ENCODE data around the gene KCP. TPM values are rescaled to one million over a fixed set of nuclear protein-coding genes. Genes with fewer than 3 reads are reported as not detected.

The KCP gene
- total and polyA plus RNA-seq, 4 donors: 0.15 to 6.1 (median 2.1) TPM; not detected in 1

DNA sequence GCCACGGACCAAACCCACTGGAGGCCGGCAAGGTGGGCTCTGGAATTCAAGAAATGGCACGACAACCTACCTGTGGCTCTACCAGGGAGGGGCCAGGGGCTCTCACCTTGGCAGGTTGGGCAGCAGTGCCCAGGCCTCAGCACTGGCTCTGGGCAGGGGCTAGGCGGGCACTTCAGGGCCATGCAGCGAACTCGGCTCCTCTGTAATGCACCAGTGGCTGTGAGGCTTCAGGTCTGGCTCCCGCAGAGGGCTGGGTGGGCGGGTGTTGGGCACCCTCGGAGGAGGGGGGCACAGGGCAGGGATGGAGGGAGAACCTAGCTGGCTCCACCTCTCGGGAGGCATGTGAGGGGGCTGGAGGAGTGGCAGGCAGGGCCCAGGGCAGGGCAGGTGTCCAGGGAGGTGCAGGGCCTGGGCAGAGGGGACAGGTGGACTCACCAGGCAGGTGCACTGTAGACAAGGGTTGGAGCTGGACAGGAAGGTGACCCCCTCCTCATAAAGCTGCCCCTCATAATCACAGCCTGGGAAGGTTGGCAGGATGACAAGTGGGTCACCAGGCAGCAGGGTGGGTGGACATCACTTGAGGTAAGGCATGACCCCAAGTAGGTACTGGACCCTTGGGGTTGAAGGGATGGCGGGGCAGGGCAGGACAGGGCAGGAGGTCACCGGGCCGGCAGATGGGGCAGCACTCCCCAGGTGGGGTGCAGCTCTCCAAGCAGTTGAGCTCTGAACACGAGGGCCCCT, 6.7 kb downstream of the KCP start:
- DNase-seq: no peak
- H3K27me3 ChIP-seq (ENCODE audit: control insufficient read depth in 1 of 2, insufficient read depth in 2 of 2, low read length in 1 of 2): no peaks in the 10 kb centered on the region
- no peak overlapping the region for H3K27ac ChIP-seq (ENCODE audit: low read depth in 1 of 2, low read length in 2 of 2)
- 77 to 85% methylated on average over 13 to 14 of the region's 14 CpGs for whole genome bisulfite sequencing, 2 donors
- H3K9me3 ChIP-seq (ENCODE audit: control insufficient read depth, low read length): no peaks in the 10 kb centered on the region
- ATAC-seq (ENCODE audit: low FRiP score): no peak
- H3K4me3 ChIP-seq (ENCODE audit: low read length in 2 of 2): no peak overlapping the region
- H3K36me3 ChIP-seq (ENCODE audit: control insufficient read depth in 1 of 2, insufficient read depth in 2 of 2, low read length in 1 of 2): no peaks in the 10 kb centered on the region
- intact Hi-C loops (cut with DNase I): loop anchor here in 1 of 2 donors (5.0 kb wide), 1 partner anchor 184 kb away; no protein-coding TSS in a partner anchor
- H3K4me1 ChIP-seq (ENCODE audit: control insufficient read depth in 1 of 2, insufficient read depth in 2 of 2, low read length in 2 of 2): no peaks in the 10 kb centered on the region

- H3K27me3 ChIP-seq (ENCODE audit: control insufficient read depth in 1 of 2, insufficient read depth in 2 of 2, low read length in 1 of 2): no peaks in the 10 kb centered on the region
- ATAC-seq (ENCODE audit: low FRiP score): no peak
- WGBS, 2 donors: 82 to 90% methylated on average over 12 of the region's 12 CpGs
- no peak for DNase-seq
- H3K4me3 ChIP-seq (ENCODE audit: low read length in 2 of 2): no peak overlapping the region
- H3K27ac ChIP-seq (ENCODE audit: low read depth in 1 of 2, low read length in 2 of 2): no peak overlapping the region
- intact Hi-C loops (cut with DNase I): loop anchor here in 1 of 2 donors (5.0 kb wide), 1 partner anchor 184 kb away; no protein-coding TSS in a partner anchor
- H3K4me1 ChIP-seq (ENCODE audit: control insufficient read depth in 1 of 2, insufficient read depth in 2 of 2, low read length in 2 of 2): no peaks in the 10 kb centered on the region
- H3K36me3 ChIP-seq (ENCODE audit: control insufficient read depth in 1 of 2, insufficient read depth in 2 of 2, low read length in 1 of 2): no peaks in the 10 kb centered on the region
- H3K9me3 ChIP-seq (ENCODE audit: control insufficient read depth, low read length): no peaks in the 10 kb centered on the region
Observed at GRCh38 chr7:128902761-128903585, 7.5 kb downstream of the KCP start.

DNA sequence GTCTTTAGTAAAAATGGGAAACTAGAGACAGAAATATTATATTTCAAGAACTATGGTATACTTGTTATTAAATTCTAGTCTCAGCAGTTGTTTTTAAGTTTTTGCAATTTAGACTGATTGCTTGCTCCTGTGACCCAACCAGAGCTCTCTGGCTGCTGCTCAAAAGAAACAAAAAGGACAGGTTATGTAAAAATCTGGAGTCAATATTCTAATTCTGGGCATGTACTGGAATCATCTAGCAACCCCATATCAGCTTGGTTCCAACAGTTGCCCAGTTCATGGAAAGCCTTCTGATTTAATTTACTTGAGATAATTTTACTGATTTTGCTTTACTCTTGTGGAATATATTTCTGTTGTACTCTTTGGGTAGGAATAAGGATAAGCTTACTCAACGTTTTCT, 10.3 kb downstream of the KCP start:
- Histone ChIP-seq H3K9me3 (ENCODE audit: control insufficient read depth, low read length) (no peaks in the 10 kb centered on the region), H3K4me1 (ENCODE audit: control insufficient read depth in 1 of 2, insufficient read depth in 2 of 2, low read length in 2 of 2) (no peaks in the 10 kb centered on the region), H3K36me3 (ENCODE audit: control insufficient read depth in 1 of 2, insufficient read depth in 2 of 2, low read length in 1 of 2) (no peaks in the 10 kb centered on the region), H3K27ac (ENCODE audit: low read depth in 1 of 2, low read length in 2 of 2) (no peak overlapping the region), H3K4me3 (ENCODE audit: low read length in 2 of 2) (no peak overlapping the region), H3K27me3 (ENCODE audit: control insufficient read depth in 1 of 2, insufficient read depth in 2 of 2, low read length in 1 of 2) (no peaks in the 10 kb centered on the region)
- no peak for ATAC-seq (ENCODE audit: low FRiP score)
- WGBS, 2 donors: 38 to 40% methylated on average over 1 of the region's 1 CpG
- intact Hi-C loops (cut with DNase I): loop anchor here in 1 of 2 donors (5.0 kb wide), 1 partner anchor 187 kb away; no protein-coding TSS in a partner anchor
- no peak for DNase-seq

- Histone ChIP-seq H3K9me3 (ENCODE audit: control insufficient read depth, low read length) (no peaks in the 10 kb centered on the region), H3K4me1 (ENCODE audit: control insufficient read depth in 1 of 2, insufficient read depth in 2 of 2, low read length in 2 of 2) (no peaks in the 10 kb centered on the region), H3K4me3 (ENCODE audit: low read length in 2 of 2) (no peak overlapping the region), H3K36me3 (ENCODE audit: control insufficient read depth in 1 of 2, insufficient read depth in 2 of 2, low read length in 1 of 2) (no peaks in the 10 kb centered on the region), H3K27me3 (ENCODE audit: control insufficient read depth in 1 of 2, insufficient read depth in 2 of 2, low read length in 1 of 2) (no peaks in the 10 kb centered on the region), H3K27ac (ENCODE audit: low read depth in 1 of 2, low read length in 2 of 2) (no peak overlapping the region)
- DNase-seq (no peak), ATAC-seq (ENCODE audit: low FRiP score) (no peak)
- intact Hi-C loops (cut with DNase I): no loop called here
Observed at GRCh38 chr7:128899392-128899791, 11.1 kb downstream of the KCP start.

DNA sequence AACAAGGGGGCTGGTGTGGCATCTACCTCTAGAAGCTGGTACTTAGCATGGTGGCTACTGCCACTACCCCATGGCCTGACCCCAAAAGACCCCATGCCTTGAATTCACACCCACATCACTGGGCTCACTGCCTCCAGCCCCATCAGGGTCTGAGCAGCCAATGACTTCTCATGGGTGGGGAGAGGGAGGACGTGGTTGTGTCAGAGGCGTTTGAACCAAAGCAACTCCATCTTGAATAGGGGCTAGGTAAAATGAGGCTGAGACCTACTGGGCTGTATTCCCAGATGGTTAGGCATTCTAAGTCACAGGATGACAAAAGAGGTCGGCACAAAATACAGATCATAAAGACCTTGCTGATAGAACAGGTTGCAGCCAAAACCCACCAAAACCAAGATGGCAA, 15.2 kb downstream of the KCP start:
- Histone ChIP-seq H3K27ac (ENCODE audit: low read depth in 1 of 2, low read length in 2 of 2) (no peak overlapping the region), H3K27me3 (ENCODE audit: control insufficient read depth in 1 of 2, insufficient read depth in 2 of 2, low read length in 1 of 2) (no peaks in the 10 kb centered on the region), H3K9me3 (ENCODE audit: control insufficient read depth, low read length) (no peaks in the 10 kb centered on the region), H3K36me3 (ENCODE audit: control insufficient read depth in 1 of 2, insufficient read depth in 2 of 2, low read length in 1 of 2) (no peaks in the 10 kb centered on the region), H3K4me3 (ENCODE audit: low read length in 2 of 2) (no peak overlapping the region), H3K4me1 (ENCODE audit: control insufficient read depth in 1 of 2, insufficient read depth in 2 of 2, low read length in 2 of 2) (no peaks in the 10 kb centered on the region)
- ATAC-seq (ENCODE audit: low FRiP score) (no peak), DNase-seq (peak in 1 of 2 donors; percentile 22)
- intact Hi-C loops (cut with DNase I): no loop called here
- WGBS, 2 donors: 89 to 93% methylated on average over 3 of the region's 3 CpGs

DNA sequence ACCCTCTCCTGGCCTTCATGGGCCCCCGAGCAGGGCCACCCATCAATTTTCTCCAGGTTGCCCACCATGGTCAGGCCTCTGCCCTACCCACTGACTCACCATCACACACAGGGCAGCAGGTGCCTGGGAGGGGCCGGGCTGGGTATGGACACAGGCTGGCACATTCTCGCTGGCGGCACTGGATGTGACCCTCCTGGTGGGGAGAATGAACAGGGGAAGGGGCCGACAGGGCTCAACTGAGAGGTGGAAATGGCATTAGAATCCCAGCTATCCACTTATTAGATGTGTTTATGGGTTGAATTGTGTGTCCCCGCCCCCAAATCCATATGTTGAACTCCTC, 16.4 kb downstream of the KCP start:
- H3K9me3 ChIP-seq (ENCODE audit: control insufficient read depth, low read length): no peaks in the 10 kb centered on the region
- H3K27me3 ChIP-seq (ENCODE audit: control insufficient read depth in 1 of 2, insufficient read depth in 2 of 2, low read length in 1 of 2): no peaks in the 10 kb centered on the region
- intact Hi-C loops (cut with DNase I): no loop called here
- no peak for ATAC-seq (ENCODE audit: low FRiP score)
- 94 to 97% methylated on average over 6 of the region's 6 CpGs for WGBS, 2 donors
- DNase-seq: no peak
- H3K4me3 ChIP-seq (ENCODE audit: low read length in 2 of 2): no peak overlapping the region
- no peaks in the 10 kb centered on the region for H3K36me3 ChIP-seq (ENCODE audit: control insufficient read depth in 1 of 2, insufficient read depth in 2 of 2, low read length in 1 of 2)
- no peaks in the 10 kb centered on the region for H3K4me1 ChIP-seq (ENCODE audit: control insufficient read depth in 1 of 2, insufficient read depth in 2 of 2, low read length in 2 of 2)
- no peak overlapping the region for H3K27ac ChIP-seq (ENCODE audit: low read depth in 1 of 2, low read length in 2 of 2)

GRCh38 chr7:128893251-128894100, 17.0 kb downstream of the KCP start:
- Histone ChIP-seq H3K9me3 (ENCODE audit: control insufficient read depth, low read length) (no peaks in the 10 kb centered on the region), H3K36me3 (ENCODE audit: control insufficient read depth in 1 of 2, insufficient read depth in 2 of 2, low read length in 1 of 2) (no peaks in the 10 kb centered on the region), H3K27me3 (ENCODE audit: control insufficient read depth in 1 of 2, insufficient read depth in 2 of 2, low read length in 1 of 2) (no peaks in the 10 kb centered on the region), H3K27ac (ENCODE audit: low read depth in 1 of 2, low read length in 2 of 2) (no peak overlapping the region), H3K4me1 (ENCODE audit: control insufficient read depth in 1 of 2, insufficient read depth in 2 of 2, low read length in 2 of 2) (no peaks in the 10 kb centered on the region), H3K4me3 (ENCODE audit: low read length in 2 of 2) (no peak overlapping the region)
- intact Hi-C loops (cut with DNase I): no loop called here
- DNase-seq: peak in 1 of 2 donors; percentile 69
- 90 to 92% methylated on average over 22 to 23 of the region's 23 CpGs for WGBS, 2 donors
- no peak for ATAC-seq (ENCODE audit: low FRiP score)

DNA sequence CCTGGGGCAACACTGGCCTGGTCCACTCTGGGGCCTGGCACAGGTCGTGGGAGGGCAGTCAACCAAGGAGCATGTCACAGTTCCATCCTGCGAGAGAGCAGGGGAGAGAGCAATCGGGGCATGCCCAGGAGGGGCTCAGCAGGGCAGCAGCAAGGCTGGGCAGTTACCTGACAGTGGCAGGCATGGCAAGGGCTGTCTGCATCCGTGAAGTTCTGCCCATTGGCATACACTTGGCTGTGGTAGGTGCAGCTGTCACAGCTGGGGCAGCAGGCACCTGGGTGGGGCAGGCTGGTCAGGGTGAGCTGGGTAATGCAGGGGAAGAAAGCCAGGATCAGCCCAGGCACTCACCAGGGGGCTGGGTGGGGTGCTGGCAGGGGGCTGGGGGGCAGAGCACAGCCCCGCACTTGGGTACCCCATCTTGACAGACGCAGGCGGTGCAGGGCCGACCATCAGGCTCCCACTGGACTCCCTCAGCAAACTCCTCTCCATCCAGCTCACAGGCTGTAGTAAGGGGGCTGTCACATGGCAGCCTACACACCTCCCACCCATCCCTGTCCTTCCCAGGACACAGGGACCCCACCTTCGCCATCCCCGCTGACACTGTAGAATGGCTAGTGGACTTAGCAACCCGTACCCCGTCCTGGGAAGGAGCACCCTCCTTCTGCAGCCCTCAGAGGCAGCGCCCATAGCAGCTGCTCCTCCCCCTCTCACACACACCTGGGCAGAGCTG, 17.8 kb downstream of the KCP start:
- DNase-seq (peak in 1 of 2 donors; percentile 50), ATAC-seq (ENCODE audit: low FRiP score) (no peak)
- no peak overlapping the region for H3K4me3 ChIP-seq (ENCODE audit: low read length in 2 of 2)
- H3K27me3 ChIP-seq (ENCODE audit: control insufficient read depth in 1 of 2, insufficient read depth in 2 of 2, low read length in 1 of 2): no peaks in the 10 kb centered on the region
- WGBS, 2 donors: 89 to 95% methylated on average over 13 of the region's 13 CpGs
- H3K36me3 ChIP-seq (ENCODE audit: control insufficient read depth in 1 of 2, insufficient read depth in 2 of 2, low read length in 1 of 2): no peaks in the 10 kb centered on the region
- H3K9me3 ChIP-seq (ENCODE audit: control insufficient read depth, low read length): no peaks in the 10 kb centered on the region
- intact Hi-C loops (cut with DNase I): no loop called here
- no peak overlapping the region for H3K27ac ChIP-seq (ENCODE audit: low read depth in 1 of 2, low read length in 2 of 2)
- H3K4me1 ChIP-seq (ENCODE audit: control insufficient read depth in 1 of 2, insufficient read depth in 2 of 2, low read length in 2 of 2): no peaks in the 10 kb centered on the region

Data from aorta (tissue), 5 donors.